HG02981 (cell line): ENCODE results near the gene ZBTB32.

Experiments
- ATAC-seq: cut with Tn5 transposase; IDR thresholded peaks from one replicate; pipeline ENCODE4 v1.9.1; 2021; ENCODE audit warnings: mild to moderate bottlenecking, moderate library complexity; ENCODE audit not compliant: unreplicated experiment

Gene ZBTB32

GRCh38 chr19:35734273-35734672 is 29.9 kb downstream of the ZBTB32 start:
- ATAC-seq = no peak

DNA sequence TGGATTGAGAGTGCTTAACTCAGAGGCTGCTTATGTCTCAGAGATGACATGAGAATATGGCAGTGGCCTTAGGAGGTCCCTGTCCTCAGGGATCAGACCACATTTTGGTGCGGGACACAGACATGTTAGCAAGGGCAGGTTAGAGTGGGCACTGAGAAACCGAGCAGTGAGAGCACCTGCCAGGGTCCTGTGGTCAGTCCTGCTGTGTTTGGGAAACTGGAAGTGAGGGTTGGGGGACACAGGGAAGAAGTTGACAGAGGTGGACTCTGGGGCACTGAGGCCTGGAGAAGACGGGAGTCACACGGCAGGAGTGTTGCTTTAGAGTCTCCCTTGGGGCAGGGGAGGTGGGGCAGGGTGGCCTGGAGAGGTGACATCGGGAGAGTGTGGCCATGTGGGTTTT is 30.5 kb downstream of the ZBTB32 start:
- no peak for ATAC-seq

DNA sequence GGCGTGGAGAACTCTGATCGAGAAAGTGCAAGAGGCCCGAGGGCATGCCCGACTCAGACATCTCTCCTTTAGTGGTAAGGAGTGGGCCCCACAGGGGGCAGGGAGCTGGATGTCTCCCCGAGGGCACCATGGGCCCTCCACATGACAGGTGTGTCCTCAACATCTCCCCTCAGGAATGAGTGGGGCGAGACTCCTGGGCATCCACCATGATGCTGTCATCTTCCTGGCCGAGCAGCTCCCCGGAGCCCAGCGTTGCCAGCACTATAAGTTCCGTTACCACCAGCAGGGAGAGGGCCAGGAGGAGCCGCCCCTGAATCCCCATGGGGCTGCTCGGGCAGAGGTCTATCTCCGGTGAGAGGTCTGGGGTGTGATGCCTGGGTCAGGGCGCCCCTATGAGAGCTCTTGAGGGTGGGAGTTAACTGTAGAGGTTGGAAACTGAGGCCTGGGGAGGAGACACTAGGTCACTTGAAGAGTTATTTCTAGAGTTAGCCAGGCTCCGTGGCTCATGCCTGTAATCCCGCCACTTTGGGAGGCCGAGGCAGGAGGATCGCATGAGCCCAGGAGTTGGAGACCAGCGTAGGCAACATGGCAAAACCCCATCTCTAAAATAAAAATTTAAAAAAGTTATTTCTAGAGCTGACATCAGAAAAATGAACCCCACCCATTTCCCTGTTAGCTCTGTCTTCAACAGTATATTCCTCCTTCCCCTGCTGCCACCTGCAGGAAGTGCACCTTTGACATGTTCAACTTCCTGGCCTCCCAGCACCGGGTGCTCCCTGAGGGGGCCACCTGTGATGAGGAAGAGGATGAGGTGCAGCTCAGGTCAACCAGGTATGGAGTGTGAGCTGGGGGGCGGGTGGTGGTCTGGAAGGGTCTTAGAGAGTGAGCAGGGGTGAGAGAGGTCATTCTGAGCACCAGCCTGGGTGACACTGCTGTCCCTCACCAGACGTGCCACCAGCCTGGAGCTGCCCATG is 32.8 kb downstream of the ZBTB32 start:
- ATAC-seq = no peak

DNA sequence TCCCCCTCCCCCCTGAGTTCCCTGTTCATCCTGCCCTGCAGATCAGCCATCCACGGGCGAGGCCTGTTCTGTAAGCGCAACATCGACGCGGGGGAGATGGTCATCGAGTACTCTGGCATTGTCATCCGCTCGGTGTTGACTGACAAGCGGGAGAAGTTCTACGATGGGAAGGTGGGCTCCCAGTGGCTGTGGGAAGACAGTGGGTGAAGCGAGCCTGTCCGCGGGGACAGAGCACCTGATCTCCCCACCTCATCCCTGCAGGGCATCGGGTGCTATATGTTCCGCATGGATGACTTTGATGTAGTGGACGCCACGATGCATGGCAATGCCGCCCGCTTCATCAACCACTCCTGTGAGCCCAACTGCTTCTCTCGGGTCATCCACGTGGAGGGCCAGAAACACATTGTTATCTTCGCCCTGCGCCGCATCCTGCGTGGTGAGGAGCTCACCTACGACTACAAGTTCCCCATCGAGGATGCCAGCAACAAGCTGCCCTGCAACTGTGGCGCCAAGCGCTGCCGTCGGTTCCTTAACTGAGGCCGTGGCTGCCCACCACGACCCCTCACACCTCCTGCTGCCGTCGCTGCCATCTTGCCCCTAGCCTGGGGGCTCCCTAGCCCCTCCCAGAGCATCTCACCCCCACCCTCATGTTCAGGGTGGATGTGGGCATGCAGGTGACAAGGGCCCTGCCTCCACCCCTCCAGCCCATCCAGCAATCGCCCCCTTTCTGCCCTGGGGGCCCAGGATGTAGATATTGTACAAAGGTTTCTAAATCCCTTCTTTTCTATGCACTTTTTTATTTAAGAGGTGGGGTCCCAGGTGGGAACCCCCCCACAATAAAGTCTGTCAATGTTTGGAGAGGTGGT is 33.9 kb downstream of the ZBTB32 start:
- ATAC-seq = no peak

DNA sequence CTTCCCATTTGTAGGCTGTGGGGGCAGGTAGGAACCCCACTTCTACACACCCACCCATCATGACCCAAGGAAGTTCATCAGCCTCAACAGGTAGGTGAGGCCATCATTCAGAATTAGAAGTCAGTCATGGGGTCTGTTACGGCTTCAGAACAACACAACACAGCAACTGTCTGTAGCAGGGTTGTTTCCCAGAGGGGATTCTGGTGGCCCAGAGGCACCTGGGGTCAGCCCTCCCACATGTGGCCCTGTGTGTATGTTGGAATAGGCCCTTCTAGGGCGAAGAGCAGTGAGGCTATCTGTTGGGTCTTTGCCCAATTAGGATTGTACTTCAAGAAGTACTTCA is 34.5 kb downstream of the ZBTB32 start:
- no peak for ATAC-seq

DNA sequence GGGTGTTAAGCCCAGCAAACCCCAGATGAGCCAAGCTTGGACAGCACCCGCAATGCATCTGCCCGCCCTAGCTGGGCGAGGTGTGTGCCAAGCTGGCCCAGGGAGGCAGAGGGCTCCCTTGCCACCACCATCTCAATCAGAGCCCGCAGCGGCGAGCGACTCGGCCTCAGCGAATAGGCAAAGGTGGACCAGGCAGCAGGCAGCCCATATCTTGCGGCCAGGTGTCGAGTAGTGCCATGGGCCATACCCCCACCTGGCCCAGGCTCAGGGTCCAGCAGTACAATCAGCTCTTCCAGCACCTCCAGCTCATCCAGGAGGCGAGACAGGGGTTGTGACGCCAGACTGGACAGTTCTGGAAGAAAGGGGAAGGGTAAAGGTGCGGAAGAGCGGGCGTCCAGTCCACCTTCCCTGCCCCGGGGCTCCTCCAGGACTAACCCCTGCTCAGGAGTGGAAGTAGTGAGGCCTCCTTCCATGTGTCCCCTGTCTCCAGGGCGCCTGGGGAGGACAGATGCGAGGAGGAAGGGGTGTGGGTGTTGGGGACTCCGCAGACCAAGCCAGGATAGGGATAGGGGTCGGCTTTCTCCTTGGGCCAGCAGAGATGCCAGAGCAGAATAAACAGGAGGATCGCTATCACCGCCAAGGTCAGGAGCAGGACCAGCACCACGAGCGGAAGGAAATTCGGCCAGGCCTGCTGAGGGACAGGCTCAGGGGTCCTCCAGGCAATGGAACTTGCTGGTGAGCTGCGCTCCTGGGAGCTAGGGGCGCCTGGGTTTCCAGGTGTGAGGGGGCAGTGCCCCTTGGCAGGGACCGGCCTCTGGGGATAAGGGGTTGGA is 35.1 kb downstream of the ZBTB32 start:
- ATAC-seq = no peak

DNA sequence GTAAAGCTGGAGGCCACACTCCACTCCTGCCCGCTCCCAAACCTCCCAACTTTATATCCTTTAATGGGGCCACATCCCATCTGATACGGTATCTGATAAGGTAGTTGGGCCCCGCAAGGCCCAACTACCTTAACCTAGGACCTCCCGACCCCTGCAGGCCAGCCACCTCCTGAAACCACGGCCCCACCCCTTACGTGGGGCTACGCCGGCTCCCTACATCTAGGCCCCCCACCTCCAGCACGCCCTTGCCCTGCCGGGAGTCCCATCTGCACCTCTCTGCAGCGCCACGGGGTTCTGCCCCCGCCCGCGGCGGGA is 35.7 kb downstream of the ZBTB32 start:
- peak; percentile 7 for ATAC-seq

DNA sequence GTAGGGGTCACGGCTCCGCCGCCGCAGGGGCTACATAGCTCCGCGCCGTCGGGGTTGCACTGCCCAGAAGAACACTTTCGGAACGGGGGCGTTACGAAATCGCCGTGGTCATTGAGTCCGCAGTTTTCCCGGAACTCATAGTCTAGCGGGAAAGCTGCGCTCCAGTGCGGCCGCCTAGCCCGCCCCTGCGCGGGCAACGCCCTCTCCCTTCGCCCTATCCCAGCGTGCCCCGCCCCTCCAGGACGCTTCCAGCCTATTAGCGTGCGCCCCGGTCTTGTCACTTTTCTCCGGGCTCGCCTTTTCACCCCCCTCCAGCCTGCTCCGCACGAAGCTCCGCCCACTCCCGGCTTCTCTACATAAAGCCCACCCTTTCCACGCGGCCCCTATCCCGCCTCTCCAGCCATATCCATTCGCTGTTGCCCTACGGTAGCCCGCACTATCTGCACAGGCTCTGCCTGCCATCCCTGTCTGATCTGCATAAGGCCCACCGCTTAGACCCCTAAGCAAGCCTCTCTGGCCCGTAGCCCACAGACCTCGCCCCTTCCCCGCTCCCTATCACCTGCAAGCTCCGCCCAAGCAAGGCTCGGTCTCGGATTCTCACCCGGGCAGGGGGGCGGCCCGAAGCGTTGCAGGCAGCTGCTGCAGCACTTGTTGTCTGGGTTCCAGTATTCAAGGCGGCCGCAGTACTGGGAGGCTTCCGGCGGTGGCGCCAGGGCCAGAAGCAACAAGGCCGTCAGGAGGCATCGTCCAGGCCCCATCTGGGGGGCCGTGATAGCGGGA is 36.3 kb downstream of the ZBTB32 start:
- peak; percentile 54 for ATAC-seq

DNA sequence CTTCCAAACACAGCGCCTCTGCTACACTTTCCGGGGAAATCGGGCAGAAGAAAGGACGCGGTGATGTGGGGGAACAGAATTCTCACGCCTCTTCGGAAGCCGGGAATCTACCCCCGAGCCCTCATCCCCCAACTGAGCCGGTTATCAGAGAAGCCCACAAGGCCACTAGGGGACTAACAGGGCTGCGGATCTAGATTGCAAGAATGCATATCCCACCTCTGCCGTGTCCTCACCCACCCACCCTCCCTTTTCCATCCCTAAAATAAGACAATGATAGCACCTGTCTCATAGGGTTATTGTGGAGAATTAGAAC is 36.8 kb downstream of the ZBTB32 start:
- no peak for ATAC-seq

DNA sequence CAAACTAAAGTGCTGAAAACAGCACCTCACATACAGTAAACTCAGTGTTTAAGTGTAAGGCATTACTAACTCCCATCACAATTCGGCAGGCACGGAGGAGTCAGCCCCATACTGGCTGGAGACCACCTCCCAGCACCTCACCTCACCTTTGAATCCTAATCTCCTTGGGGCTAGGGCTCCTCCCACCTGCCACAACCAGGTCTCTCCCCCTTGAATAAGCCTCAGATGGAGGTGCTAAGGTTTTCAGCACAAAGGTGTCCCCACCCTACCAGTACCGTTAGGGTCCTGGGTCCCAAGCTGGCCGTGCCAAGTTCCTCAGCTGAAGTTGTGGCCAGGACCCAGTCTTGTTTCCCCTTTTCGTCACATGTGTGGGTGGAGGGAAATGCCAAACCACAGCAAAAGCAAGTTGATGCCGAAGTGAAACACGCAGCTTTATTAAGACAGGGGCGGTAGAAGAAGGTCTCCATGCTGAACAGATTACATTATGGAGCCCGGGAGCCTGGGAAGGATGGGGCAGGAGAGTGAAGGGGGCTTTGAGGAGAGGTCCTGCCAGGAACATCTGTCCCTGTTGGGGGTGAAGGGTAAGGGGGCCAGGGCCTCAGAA is 37.9 kb downstream of the ZBTB32 start, which contains the start of gene IGFLR1:
Gene IGFLR1 (minus strand): TSS at position 332 of the 604 bp plus-strand sequence. CDS start 1,272 bp downstream, outside the sequence.
- ATAC-seq = no peak

GRCh38 chr19:35743640-35744429 is 39.5 kb downstream of the ZBTB32 start:
- ATAC-seq = no peak

DNA sequence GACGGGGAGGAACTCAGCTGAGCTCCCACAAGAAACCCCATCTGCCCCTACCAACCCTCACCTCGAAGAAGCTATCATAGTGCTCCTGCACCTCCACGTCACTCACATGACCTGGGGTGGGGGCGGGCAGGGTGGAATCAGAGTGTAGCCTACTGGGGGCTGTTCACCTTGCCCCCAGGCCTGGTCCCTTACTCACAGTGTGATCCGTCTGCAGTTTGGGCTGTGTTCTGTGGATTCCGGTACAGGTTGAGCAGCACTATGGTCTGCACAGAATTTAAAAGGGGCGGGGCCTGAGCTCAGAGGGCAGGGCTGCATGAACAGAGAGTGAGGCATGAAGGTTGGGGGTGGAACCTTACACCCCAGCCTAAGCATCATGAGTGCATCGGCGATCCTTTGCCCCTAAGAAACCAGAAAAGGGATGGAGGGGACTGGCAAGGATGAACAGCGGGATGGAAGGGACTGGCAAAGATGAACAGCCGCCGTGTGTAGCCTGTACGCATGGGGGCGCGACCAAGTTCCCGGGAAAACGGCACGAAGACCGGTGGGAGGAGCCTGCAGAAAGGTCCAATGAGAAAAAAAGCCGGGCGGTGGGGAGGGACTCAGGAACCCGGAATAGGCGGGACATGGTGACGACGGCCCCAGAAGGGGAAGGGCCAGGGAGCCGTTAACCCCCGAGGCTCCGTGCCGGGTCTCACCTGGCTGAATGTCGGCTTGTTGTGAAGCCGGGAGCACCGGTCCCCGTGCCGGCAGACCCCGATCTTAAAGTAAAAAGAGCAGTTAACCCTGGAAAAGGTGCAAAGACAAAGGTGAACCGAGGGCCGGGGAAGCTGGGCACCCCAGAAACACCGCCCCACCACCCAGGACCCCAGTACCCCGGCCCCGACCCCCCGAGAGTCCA is 40.3 kb downstream of the ZBTB32 start:
- peak; percentile 33 for ATAC-seq

GRCh38 chr19:35745328-35746086 is 41.1 kb downstream of the ZBTB32 start, which contains the start of the genes PSENEN and U2AF1L4:
TSS of gene PSENEN (plus strand) at chr19:35745651. CDS start at chr19:35745931, 280 bp downstream.
TSS of gene U2AF1L4 (minus strand) at chr19:35745418. CDS start at chr19:35745391, 27 bp downstream.
- peak; percentile 37 for ATAC-seq

GRCh38 chr19:35746087-35746462 is 41.7 kb downstream of the ZBTB32 start:
- no peak for ATAC-seq

DNA sequence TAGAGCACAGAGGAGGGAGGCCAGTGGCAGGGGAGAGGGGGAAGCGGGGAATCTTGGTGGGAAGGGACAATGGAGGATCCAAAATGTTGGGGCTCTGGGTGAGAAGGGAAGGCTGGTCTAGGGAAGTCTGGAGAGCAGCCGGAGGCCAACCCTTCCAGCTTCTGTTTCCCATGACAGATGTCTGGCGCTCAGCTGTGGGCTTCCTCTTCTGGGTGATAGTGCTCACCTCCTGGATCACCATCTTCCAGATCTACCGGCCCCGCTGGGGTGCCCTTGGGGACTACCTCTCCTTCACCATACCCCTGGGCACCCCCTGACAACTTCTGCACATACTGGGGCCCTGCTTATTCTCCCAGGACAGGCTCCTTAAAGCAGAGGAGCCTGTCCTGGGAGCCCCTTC is 42.2 kb downstream of the ZBTB32 start:
- ATAC-seq = no peak

DNA sequence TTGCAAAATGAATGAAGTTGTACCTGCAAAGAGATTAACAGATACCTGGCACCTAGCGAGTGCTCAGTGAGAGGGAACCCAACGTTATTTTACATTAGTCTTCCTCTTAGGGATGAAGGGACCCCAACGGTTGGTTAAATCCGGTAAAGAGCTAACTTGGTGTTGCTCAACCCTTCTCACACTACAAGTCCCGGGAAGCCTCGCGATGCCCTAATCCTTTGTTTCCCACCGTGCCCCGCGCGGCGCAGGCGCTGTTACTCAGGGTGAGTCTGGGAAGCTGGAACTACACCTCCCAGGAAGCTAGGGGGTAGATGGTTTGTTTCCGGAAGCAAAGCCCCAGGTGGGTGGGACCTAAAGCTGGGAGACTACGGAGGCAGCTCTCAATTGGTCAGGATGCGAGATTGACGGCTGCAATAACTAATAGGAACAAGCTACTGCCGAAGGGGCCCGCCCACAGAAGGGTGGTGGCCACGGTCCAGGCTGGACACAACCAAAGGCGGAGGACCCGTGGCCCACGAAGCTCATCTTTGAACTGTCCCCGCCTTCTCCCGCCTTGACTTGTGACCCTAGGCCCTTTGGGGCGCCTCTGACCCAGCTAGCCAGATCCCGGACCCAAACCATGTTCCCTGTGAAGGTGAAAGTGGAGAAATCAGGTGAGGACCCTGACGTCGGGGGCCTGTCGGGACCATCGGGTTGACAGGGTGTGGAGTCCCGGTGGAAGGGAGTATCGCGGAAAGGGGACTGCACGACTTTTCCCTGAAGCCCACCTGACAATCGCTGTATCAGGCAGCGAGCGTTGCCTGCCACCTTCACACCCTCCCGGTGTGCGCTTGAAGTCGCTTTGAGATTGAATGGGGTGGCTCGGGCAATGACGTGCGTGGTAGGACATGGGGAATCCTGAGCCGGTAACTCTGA is 44.0 kb downstream of the ZBTB32 start, which contains the start of gene LIN37:
Gene LIN37 (plus strand): TSS at position 471 of the 915 bp plus-strand sequence. CDS start 149 bp downstream, at position 620.
- peak; percentile 62 for ATAC-seq
